GM18907 (cell line): Measurements from ENCODE around the gene CDH19.

Experiments
- ATAC-seq: cut with Tn5 transposase; IDR thresholded peaks from one replicate; pipeline ENCODE4 v1.9.1; 2021; ENCODE audit warnings: mild to moderate bottlenecking, moderate library complexity; ENCODE audit not compliant: unreplicated experiment

The CDH19 gene, protein sequence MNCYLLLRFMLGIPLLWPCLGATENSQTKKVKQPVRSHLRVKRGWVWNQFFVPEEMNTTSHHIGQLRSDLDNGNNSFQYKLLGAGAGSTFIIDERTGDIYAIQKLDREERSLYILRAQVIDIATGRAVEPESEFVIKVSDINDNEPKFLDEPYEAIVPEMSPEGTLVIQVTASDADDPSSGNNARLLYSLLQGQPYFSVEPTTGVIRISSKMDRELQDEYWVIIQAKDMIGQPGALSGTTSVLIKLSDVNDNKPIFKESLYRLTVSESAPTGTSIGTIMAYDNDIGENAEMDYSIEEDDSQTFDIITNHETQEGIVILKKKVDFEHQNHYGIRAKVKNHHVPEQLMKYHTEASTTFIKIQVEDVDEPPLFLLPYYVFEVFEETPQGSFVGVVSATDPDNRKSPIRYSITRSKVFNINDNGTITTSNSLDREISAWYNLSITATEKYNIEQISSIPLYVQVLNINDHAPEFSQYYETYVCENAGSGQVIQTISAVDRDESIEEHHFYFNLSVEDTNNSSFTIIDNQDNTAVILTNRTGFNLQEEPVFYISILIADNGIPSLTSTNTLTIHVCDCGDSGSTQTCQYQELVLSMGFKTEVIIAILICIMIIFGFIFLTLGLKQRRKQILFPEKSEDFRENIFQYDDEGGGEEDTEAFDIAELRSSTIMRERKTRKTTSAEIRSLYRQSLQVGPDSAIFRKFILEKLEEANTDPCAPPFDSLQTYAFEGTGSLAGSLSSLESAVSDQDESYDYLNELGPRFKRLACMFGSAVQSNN

GRCh38 chr18:66603941-66604627 is at the start of gene CDH19:
Gene CDH19, minus strand, starts transcription at chr18:66604090. Its CDS starts 31,886 bp downstream, at chr18:66572204.
- no peak for ATAC-seq

DNA sequence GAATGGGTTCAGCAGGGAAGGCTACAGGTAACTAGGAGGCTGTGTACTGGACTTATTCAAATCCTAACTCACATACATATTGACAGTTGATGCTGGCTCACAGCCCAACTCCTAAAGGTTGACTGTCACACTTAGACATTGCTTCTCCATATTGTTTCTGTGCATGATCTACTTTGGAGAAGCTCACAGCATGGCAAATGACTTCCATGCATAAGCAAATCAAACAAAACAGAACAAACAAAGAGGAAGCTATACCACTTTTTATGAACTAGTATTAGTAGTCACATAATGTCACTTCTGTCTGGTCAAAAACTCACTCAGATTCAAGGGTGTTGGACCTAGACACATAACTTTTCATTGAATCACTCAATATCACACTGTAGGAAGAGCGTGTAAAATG is 43.8 kb upstream of the CDH19 start:
- ATAC-seq, result no peak

- no peak for ATAC-seq
Observed at GRCh38 chr18:66646609-66647008, 42.7 kb upstream of the CDH19 start.

DNA sequence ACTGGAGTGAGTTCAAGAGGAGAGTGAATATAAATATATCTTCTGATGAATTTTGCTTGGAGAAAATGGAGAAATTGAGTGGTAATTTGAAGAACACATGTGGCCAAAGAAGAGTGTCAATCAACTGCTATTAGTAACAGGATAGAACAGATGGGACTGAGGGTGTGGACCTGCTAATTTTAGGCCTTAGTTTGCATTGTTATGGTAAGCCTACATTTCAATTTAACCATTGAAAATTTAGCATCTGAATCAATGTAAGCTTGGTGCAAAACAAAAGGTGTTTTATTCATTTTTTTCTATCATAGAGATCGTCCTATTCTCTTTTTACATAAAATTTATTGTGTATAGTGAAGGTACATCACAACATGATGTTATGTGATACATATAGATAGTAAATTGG is 42.1 kb upstream of the CDH19 start:
- no peak for ATAC-seq

GRCh38 chr18:66641056-66641455 is 37.2 kb upstream of the CDH19 start:
- ATAC-seq, result no peak

DNA sequence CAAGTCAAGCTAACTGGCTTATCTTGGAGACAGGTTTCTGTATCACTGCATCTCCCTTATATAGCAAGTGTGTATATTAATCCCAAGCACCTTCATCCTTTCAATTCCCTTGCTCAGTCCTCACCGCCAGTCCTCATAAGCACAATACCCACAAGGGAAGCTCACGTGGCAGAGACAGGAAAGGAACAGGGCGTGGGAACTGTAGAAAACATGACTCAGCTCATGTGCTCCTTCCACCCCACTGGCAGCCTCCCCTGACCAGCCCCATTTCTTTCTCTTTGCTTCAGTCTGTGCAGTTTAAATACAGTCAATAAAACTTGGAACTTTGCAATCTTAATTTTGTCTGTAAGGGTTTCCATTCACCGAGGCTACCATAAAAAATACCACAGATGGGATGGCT is 36.5 kb upstream of the CDH19 start:
- ATAC-seq, result no peak

DNA sequence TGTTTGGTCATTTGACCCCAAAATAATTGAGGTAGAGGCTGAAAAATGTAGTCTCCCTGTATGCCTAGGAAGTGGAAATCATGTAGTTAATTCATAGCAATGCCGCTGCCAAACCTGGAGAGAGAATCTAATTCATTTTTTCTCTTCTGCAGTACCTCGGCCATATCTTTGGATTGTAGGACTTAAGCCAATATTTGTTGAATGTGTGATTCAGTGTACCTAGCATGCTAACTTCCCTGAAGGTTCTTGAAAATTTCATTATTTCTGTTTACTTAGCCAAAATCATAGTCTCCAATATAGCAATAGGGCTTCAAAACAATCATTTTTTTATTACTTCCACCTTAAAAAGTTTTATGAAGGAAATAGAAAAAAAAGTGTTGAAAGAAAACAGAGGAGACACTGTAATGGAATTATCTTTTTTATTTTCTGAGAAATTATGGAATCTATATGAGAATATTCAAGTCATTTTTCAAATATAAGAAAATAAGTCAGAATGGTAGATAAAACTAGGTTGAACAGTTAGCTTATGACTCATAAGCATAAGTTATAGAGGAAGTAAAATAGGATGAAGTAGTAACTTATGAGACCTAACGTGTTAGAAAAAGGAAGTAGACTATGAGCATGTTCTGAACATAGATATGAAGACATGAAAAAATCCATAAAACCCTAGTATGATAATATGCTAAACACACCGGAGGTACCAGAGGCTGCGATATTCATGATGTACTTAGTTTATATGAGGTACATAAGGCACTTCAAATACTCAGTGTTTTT is 35.2 kb upstream of the CDH19 start:
- ATAC-seq, result no peak

DNA sequence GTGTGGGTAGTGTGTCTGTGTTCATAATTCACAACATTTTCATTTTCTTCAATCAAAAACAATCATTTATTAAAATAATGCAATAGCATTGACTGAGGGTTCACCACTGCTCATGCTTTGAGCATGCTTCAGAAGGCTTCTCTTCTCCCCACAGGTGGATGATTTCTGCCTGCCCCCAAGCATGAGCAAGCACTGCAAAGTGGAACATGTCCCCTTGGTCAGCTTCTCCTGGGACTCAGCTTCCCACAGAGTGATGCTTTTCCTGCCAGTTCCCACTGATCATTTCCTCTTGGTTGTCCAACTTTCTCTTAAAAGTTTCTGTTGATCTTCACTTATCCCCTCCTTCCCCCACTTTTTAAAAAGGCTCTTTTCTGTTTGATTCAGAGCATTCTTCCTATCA is 31.5 kb upstream of the CDH19 start:
- ATAC-seq, result no peak

- ATAC-seq, result no peak
Observed at GRCh38 chr18:66632756-66633155, 28.9 kb upstream of the CDH19 start.

DNA sequence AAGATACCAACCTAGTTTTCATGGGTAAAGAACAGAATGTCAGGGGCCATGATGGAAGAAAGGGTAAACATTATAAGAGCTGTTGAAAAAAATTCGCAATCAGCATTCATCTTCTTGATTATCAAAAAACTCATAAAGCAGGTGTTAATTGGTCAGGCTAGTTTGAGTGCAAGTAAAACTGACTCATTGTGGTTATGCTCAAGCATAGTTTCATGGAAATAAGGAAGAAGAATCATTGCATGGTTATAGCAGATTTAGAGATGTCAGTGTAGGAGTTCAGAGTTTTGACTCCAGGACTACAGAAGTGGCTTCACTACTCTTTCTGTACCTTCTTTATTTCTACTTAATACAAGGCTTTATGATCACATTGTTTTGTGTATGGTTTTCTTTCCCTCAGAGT is 26.9 kb upstream of the CDH19 start:
- no peak for ATAC-seq

DNA sequence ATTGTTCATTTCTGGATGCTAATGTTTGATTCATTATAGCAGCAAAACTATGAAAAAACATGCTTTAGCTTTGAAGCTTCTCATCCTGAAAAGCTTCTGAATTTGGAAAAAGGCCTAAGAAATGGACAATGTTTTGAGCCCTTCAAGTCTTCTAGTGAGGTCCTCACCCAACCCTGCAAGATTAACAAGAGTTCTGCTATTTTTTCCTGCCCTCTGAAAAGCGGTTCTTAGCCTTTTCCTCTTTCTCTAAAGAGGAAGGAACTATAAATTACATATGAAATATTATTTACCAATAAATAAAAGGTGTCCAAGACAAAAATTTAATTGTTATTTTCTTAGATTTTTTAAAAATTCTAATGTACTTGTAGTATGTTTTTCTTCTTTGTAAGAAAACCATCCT is 19.9 kb upstream of the CDH19 start:
- no peak for ATAC-seq

DNA sequence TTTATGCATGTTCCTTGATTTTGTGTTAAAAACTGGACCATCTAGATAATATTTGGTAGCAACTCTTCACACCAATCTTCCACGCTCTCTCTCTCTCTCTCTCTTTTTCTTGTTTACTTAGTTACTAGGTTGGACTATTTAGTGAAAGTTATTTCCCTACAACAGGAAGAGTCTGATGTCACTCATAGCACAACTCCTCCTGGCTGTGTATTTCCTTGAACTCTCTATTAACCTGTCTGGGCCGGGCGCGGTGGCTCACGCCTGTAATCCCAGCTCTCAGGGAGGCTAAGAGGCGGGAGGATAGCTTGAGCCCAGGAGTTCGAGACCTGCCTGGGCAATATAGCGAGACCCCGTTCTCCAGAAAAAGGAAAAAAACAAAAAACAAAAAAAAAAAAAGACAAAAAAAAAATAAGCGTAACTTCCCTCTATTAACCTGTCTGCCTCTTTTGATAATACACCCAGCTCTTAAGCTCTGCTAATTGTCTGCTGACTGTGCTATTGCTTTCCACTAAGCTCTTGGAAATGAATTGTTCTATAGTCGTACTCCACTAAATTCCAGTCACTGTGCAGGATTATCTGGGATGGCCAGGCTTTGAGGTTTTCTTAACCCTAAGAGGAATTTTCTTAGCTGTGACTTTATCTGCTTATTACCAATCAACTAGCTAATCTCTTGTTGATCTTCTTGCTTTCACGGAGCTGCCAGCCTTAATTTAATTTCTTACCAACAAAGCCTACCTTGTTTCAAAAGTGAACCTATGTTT is 18.1 kb upstream of the CDH19 start:
- no peak for ATAC-seq

DNA sequence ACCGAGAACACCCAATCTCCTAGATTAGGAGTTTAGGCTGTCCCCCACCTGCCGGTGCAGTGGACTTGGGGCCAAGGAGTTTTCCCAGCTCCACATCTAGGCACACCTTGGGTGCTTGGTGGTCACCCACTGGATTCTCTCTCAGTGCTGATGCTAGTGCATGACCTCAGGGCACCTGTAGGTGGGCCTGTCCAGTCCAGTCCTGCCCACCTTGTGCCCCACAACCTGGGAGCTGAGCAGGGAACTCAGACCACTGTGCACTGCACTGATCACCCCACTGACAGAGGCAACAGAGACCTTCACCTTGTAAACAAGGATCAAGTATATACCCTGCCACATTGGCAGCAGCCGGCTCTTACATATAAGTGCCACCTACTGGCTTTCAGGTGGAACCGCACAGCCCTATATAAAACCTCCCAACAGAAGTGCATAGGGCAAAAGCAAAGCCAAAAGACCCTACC is 12.7 kb upstream of the CDH19 start:
- ATAC-seq, result no peak

DNA sequence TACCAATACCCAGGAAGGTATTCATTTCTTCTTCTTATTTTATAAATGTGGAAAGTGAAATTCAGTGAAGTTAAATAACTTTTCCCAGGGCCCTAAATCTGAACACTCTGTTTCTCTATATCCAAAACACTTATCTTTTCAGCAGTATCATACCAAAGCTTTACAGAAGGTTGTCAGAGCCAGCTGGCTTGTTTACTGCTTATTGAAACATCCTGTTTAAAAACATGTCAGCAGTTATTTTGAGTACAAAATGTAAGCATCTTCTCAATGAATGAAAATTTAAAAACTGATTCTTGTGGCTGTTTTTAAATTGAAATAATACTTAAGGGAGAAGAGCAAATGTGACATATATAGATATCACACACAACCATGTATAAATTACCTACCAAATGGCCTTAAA is 11.3 kb upstream of the CDH19 start:
- no peak for ATAC-seq

GRCh38 chr18:66607632-66608031 is 3.7 kb upstream of the CDH19 start:
- no peak for ATAC-seq

DNA sequence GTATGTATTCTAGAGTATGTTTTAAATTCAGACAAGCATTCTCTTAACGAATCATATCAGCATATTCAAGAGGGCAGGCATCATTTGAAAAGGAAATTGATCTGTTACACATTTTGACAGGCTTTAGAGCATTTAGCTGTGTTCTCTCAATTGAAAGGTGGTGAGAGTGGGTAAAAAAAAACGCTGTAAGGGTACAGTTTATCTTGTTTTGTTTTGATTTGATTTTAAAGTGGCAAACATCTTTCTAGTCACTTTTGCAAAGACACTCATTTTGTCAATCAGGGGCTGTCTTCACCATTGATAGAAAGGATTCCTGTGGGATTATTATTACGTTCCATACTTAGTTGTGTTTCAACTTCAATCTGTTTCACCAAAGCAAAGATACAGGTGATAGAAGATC is 2.2 kb downstream of the CDH19 start:
- ATAC-seq, result no peak

DNA sequence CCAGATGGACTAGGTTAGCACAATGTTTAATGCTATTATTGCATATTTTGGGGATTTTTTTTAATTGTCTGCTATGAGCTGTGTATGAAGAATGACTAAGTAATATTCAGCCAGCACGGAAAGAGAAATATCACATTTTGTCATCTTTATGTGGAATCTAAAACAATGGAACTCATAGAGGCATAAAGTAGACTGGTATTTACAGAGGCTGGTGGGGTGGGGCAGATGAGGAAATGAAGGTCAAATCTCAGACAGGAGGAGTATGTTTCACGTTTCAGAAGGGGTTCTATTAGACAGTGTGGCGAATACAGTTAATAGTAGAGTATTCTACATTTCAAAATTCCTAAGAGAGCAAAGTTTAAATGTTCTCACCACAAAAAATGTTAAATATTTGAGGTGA is 4.7 kb downstream of the CDH19 start:
- ATAC-seq, result no peak

GRCh38 chr18:66587430-66587829 is 16.5 kb downstream of the CDH19 start:
- no peak for ATAC-seq

DNA sequence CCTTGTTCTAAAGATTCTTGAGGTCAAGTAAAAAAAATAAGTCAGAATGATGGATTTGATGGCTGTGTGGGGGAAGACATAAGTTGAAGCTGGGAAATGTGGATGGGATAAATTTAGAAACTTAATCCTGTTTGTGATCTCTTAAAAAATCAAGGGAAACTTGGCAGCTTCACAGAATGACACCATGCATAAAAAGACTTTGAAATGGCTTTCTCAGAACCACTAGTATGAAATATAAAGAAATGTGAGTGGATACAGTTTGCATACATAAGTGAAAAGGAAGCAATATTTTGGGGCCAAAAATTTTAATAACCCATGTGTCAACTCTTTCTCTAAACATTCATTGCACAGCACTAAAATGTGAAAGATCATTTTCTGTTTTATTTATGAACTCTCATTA is 21.7 kb downstream of the CDH19 start:
- ATAC-seq, result no peak

DNA sequence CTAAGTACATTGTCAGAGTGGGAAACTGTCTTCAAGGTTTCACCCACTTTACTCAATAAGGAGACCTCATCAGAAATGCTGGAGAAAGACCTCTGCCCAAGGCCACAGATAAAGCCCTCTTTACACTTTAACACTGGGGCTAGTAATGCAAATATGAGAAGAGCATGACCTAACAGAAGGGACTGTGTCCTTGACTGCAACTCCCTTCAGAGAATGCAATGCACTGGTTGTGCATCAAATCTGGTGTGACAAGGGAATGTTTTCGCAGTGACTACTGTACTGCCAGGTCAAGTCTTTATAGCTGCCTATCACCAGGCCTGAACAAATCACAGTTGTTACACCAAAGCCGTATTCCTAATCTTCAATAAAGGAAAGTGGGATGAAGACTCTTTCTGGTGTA is 28.6 kb downstream of the CDH19 start:
- no peak for ATAC-seq
